IMR-90 (cell line): ENCODE measurements around the gene BCAR1. TPM values are rescaled to one million over a fixed set of nuclear protein-coding genes. Genes with fewer than 3 reads are reported as not detected.

ENCODE experiments used
- ATAC-seq: fragments of 200-7000 bp; cut with Tn5 transposase; 2 replicates; pipeline ENCODE4 v1.9.1; 2020; ENCODE audit warnings: low read depth, mild to moderate bottlenecking, moderate library complexity
- BruUV-seq: library from RNA; stranded (reverse); fragments of 400-500 nt; replicated peaks from 2 replicates; lab custom pipeline; 2021; lab: Mats Ljungman, UMichigan
- CTCF ChIA-PET: fragments of 300-600 bp; formaldehyde crosslinking; extraction: SDS; loops from one replicate; lab custom pipeline; 2021; ENCODE audit warnings: antibody characterized with exemption; lab: Yijun Ruan, JAX
- POLR2A ChIA-PET: fragments of 300-600 bp; sonication (Branson Sonifier 250); formaldehyde crosslinking; loops from one replicate; lab custom pipeline; 2022; ENCODE audit warnings: antibody characterized with exemption; ENCODE audit not compliant: unreplicated experiment; lab: Charles Lee
- DNase-seq: peaks from one replicate; pipeline ENCODE4 v3.0.0; 2013
- H2AFZ ChIP-seq: replicated peaks from 2 replicates; pipeline ENCODE3; 2013; ENCODE audit warnings: low read length, mild to moderate bottlenecking; ENCODE audit not compliant: poor library complexity
- H2AK5ac ChIP-seq: 2 replicates; pipeline ENCODE4 v1.6.1; 2013; ENCODE audit warnings: low read depth, low read length, inconsistent platforms
- H2AK9ac ChIP-seq: replicated peaks from 2 replicates; pipeline ENCODE3; 2013; ENCODE audit warnings: mild to moderate bottlenecking, low read depth, low read length, moderate library complexity; ENCODE audit not compliant: poor library complexity
- H2BK120ac ChIP-seq: 2 replicates; pipeline ENCODE4 v1.6.1; 2013; ENCODE audit warnings: low read depth, low read length, inconsistent platforms
- H2BK15ac ChIP-seq: 3 replicates; pipeline ENCODE4 v1.6.1; 2013; ENCODE audit warnings: low read depth, low read length, inconsistent platforms
- H2BK20ac ChIP-seq: 2 replicates; pipeline ENCODE4 v1.6.1; 2013; ENCODE audit warnings: low read depth, mild to moderate bottlenecking, inconsistent platforms, low read length, moderate library complexity
- H2BK5ac ChIP-seq: 2 replicates; pipeline ENCODE4 v1.6.1; 2013; ENCODE audit warnings: mild to moderate bottlenecking, low read depth, low read length, inconsistent platforms; ENCODE audit not compliant: poor library complexity, severe bottlenecking
- H3K14ac ChIP-seq: replicated peaks from 2 replicates; pipeline ENCODE4 v1.6.1; 2013; ENCODE audit warnings: low read depth, low read length, inconsistent platforms
- H3K18ac ChIP-seq: 2 replicates; pipeline ENCODE4 v1.6.1; 2013; ENCODE audit warnings: low read depth, low read length, control low read depth
- H3K23ac ChIP-seq: 2 replicates; pipeline ENCODE4 v1.6.1; 2013; ENCODE audit warnings: low read depth, low read length, inconsistent platforms
- H3K27ac ChIP-seq: 2 replicates; pipeline ENCODE4 v1.5.1; 2013; ENCODE audit warnings: mild to moderate bottlenecking, control low read depth, low read length; ENCODE audit not compliant: insufficient read depth
- H3K27me3 ChIP-seq: 2 replicates; pipeline ENCODE4 v1.6.1; 2013; ENCODE audit warnings: low read length; ENCODE audit not compliant: control insufficient read depth, insufficient read depth
- H3K36me3 ChIP-seq: 2 replicates; pipeline ENCODE4 v1.6.1; 2013; ENCODE audit warnings: low read length, mixed read lengths; ENCODE audit not compliant: control insufficient read depth, insufficient read depth
- H3K4ac ChIP-seq: 2 replicates; pipeline ENCODE4 v1.6.1; 2013; ENCODE audit warnings: low read depth, low read length, inconsistent platforms
- H3K4me1 ChIP-seq: 2 replicates; pipeline ENCODE4 v1.6.1; 2013; ENCODE audit warnings: low read length, mixed read lengths; ENCODE audit not compliant: control insufficient read depth, insufficient read depth
- H3K4me2 ChIP-seq: 2 replicates; pipeline ENCODE4 v1.6.1; 2013; ENCODE audit warnings: low read depth, mild to moderate bottlenecking, control low read depth, low read length, moderate library complexity
- H3K4me3 ChIP-seq: 2 replicates; pipeline ENCODE4 v1.5.1; 2013; ENCODE audit warnings: low read depth, mild to moderate bottlenecking, control low read depth, low read length, moderate library complexity; ENCODE audit not compliant: insufficient read depth
- H3K56ac ChIP-seq: 2 replicates; pipeline ENCODE4 v1.6.1; 2013; ENCODE audit warnings: low read length, inconsistent platforms; ENCODE audit not compliant: insufficient read depth; ENCODE audit errors: extremely low read depth
- H3K79me1 ChIP-seq, 2 experiments: 2 replicates each; pipeline ENCODE4 v1.6.1; 2013; ENCODE audit warnings: low read length in 2 of 2, inconsistent platforms in 1 of 2, low read depth in 1 of 2
- H3K9ac ChIP-seq: 2 replicates; pipeline ENCODE4 v1.6.1; 2013; ENCODE audit warnings: low read depth, low read length, control low read depth
- H3K9me1 ChIP-seq: 2 replicates; pipeline ENCODE4 v1.6.1; 2013; ENCODE audit warnings: low read length, inconsistent platforms; ENCODE audit not compliant: insufficient read depth
- H3K9me3 ChIP-seq: 2 replicates; pipeline ENCODE4 v1.6.1; 2013; ENCODE audit warnings: low read length; ENCODE audit not compliant: control insufficient read depth, insufficient read depth
- H4K20me1 ChIP-seq: 2 replicates; pipeline ENCODE4 v1.6.1; 2013; ENCODE audit warnings: low read length, inconsistent platforms; ENCODE audit not compliant: insufficient read depth
- H4K5ac ChIP-seq: 2 replicates; pipeline ENCODE4 v1.6.1; 2013; ENCODE audit warnings: mild to moderate bottlenecking, low read depth, low read length, control low read depth
- H4K8ac ChIP-seq, 2 experiments: 2 replicates each; pipeline ENCODE4 v1.6.1; 2013; ENCODE audit warnings: low read depth in 2 of 2, low read length in 2 of 2, control low read depth in 1 of 2, inconsistent platforms in 1 of 2
- H4K91ac ChIP-seq: 2 replicates; pipeline ENCODE4 v1.6.1; 2013; ENCODE audit warnings: low read depth, low read length, inconsistent platforms; ENCODE audit not compliant: insufficient read depth
- CEBPB ChIP-seq: IDR thresholded peaks from 2 replicates; pipeline ENCODE4 v1.6.1; 2012; ENCODE audit warnings: low read depth, low read length, improper control_type of control experiment
- CHD1 ChIP-seq: IDR thresholded peaks from 2 replicates; pipeline ENCODE4 v1.6.1; 2012; ENCODE audit warnings: low read depth, low read length, improper control_type of control experiment
- POLR2A ChIP-seq: IDR thresholded peaks from 2 replicates; pipeline ENCODE4 v1.6.1; 2012; ENCODE audit warnings: mild to moderate bottlenecking, low read depth, low read length
- RCOR1 ChIP-seq: IDR thresholded peaks from 2 replicates; pipeline ENCODE4 v1.6.1; 2012; ENCODE audit warnings: mild to moderate bottlenecking, low read length, improper control_type of control experiment; ENCODE audit not compliant: insufficient replicate concordance
- WGBS, 2 experiments: methylation state at CpG; one replicate each; pipeline versions ENCODE4 v1.1.5 to v1.1.7; 2013; ENCODE audit warnings: missing lambda C conversion rate in 2 of 2; ENCODE audit not compliant: insufficient read length in 1 of 2; ENCODE audit errors: extremely low coverage in 2 of 2; 5-methylcytosine and 5-hydroxymethylcytosine counted together
- dilution Hi-C: fragments of 300-500 bp; cut with HindIII; formaldehyde crosslinking; loops from one replicate; pipeline ENCODE4 v1.14.3; 2018; ENCODE audit warnings: low sequenced_read_pairs; ENCODE audit not compliant: unreplicated experiment
- in situ Hi-C: fragments of 300-500 bp; cut with MboI; formaldehyde crosslinking; loops from 3 replicates; pipeline ENCODE4 v1.14.3; 2019; ENCODE audit warnings: low sequenced_read_pairs, inconsistent platforms, mixed read lengths
- intact Hi-C: fragments of 100-400 bp; cut with micrococcal nuclease; formaldehyde crosslinking; loops from 2 replicates; pipeline ENCODE4 v1.10.0; 2022
- polyA plus RNA-seq, 3 experiments: library from polyadenylated mRNA; depleted of rRNA; stranded (reverse); fragments of >200 nt; gene quantifications; 2 replicates each; pipeline ENCODE4 v1.2.3, GENCODE V29; 2012; ENCODE audit warnings: low replicate concordance in 1 of 3
- total RNA-seq: library from RNA; depleted of rRNA; stranded (reverse); fragments of >200 nt; gene quantifications from 2 replicates; pipeline ENCODE4 v1.2.3, GENCODE V29; 2012
- TF ChIP-seq, protein P1 (sequence below): conservative IDR thresholded peaks from 2 replicates; pipeline ENCODE4 v1.5.1; 2012; ENCODE audit warnings: mild to moderate bottlenecking, low read depth, low read length, improper control_type of control experiment
- TF ChIP-seq, protein P2 (sequence below): fragments of 150-350 bp; IDR thresholded peaks from 2 replicates; pipeline ENCODE4 v1.6.1; 2017; ENCODE audit warnings: mild to moderate bottlenecking, antibody characterized with exemption, low read length, low read depth

Gene BCAR1
- total and polyA plus RNA-seq, 2 of the 4 experiments (the other 2 are of a cell fraction): 18.1 to 99.4 TPM

DNA sequence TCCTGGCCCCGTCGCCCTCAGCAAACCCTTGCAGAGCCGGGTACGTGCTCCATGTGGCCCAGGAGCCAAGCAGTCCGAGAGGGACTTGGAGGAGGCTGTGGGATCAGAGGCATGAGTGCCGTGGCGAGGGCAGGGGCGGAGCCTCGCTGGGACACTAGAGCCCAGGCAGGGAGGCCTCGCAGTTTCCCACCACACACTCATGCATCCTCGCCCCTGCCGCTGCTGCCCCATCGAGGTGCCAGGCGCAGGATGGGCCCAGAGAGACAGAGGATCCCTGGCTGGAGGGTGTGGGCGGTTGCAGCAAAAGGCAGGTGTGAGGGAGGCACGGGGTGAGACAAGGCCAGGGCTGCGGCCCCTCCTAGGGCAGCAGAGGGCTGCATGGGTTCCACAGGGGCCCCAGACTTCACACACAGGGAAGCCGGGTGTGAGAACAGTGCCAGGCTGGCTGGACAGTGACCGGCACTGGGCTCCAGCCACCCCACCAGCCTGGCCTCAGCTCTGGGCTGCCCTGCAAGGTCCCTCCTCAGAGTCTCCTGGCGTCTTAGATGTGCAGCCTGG lies 7.7 kb downstream of the BCAR1 start:
- POLR2A ChIA-PET: no interaction called here
- Histone ChIP-seq H2AK5ac (peak overlapping the region; percentile 97), H2BK120ac (peak overlapping the region; percentile 99), H4K91ac (peak overlapping the region; percentile 100), H2AFZ (peak overlapping the region; percentile 61), H2BK5ac (peak overlapping the region; percentile 98), H3K4ac (peak overlapping the region; percentile 100), H2BK15ac (peak overlapping the region; percentile 97; the same call in 2 of the 3 replicates), H3K36me3 (peaks cover 33% of the 10 kb centered on the region), H4K20me1 (peaks cover 79% of the 10 kb centered on the region), H3K27ac (peak overlapping the region; percentile 93), H3K4me1 (peaks cover 58% of the 10 kb centered on the region), H4K8ac (peak overlapping the region; percentile 97 to 100), H3K4me3 (no peak overlapping the region), H3K23ac (peak overlapping the region; percentile 99; the same call in 1 of the 2 replicates), H3K27me3 (no peaks in the 10 kb centered on the region), H3K14ac (peak overlapping the region; percentile 100), H3K4me2 (peak overlapping the region; percentile 55), H3K56ac (peak overlapping the region; percentile 97), H4K5ac (peak overlapping the region; percentile 79), H3K9ac (peak overlapping the region; percentile 72; the same call in 1 of the 2 replicates), H2BK20ac (peak overlapping the region; percentile 99), H3K18ac (peak overlapping the region; percentile 92; the same call in 1 of the 2 replicates), H2AK9ac (peak overlapping the region; percentile 99), H3K9me3 (no peaks in the 10 kb centered on the region), H3K9me1 (peaks cover 36% of the 10 kb centered on the region), H3K79me1 (peaks cover 8 to 53% of the 10 kb centered on the region in 2 experiments; a peak in 3 of 4 replicates)
- intact Hi-C loops (no loop called here), dilution Hi-C loops (no loop called here), in situ Hi-C loops (no loop called here)
- 70% methylated on average over 7 of the region's 20 CpGs; no CpG with 5 or more reads in 1 of the 2 experiments for WGBS, 2 experiments
- no peak for TF ChIP-seq RCOR1
- TF ChIP-seq CHD1: no peak
- TF ChIP-seq, protein P1, sequence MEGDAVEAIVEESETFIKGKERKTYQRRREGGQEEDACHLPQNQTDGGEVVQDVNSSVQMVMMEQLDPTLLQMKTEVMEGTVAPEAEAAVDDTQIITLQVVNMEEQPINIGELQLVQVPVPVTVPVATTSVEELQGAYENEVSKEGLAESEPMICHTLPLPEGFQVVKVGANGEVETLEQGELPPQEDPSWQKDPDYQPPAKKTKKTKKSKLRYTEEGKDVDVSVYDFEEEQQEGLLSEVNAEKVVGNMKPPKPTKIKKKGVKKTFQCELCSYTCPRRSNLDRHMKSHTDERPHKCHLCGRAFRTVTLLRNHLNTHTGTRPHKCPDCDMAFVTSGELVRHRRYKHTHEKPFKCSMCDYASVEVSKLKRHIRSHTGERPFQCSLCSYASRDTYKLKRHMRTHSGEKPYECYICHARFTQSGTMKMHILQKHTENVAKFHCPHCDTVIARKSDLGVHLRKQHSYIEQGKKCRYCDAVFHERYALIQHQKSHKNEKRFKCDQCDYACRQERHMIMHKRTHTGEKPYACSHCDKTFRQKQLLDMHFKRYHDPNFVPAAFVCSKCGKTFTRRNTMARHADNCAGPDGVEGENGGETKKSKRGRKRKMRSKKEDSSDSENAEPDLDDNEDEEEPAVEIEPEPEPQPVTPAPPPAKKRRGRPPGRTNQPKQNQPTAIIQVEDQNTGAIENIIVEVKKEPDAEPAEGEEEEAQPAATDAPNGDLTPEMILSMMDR: no peak
- no peak for TF ChIP-seq CEBPB
- no peak for TF ChIP-seq POLR2A
- TF ChIP-seq, protein P2, sequence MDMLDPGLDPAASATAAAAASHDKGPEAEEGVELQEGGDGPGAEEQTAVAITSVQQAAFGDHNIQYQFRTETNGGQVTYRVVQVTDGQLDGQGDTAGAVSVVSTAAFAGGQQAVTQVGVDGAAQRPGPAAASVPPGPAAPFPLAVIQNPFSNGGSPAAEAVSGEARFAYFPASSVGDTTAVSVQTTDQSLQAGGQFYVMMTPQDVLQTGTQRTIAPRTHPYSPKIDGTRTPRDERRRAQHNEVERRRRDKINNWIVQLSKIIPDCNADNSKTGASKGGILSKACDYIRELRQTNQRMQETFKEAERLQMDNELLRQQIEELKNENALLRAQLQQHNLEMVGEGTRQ: no peak
- ATAC-seq (no peak), DNase-seq (no peak)
- CTCF ChIA-PET: no interaction called here
- BruUV-seq: no TSS peak
